ENCODE results near the gene RGS3.

GRCh38 chr9:113493203-113493520, 29.6 kb downstream of the RGS3 start:
- TF ChIP-seq CTCF (IDR thresholded peaks at IDR 0.05; ENCODE audit: insufficient read depth, low read depth, low read length): no peak
- TF ChIP-seq EZH2 (IDR thresholded peaks at IDR 0.05; ENCODE audit: insufficient read depth, low read length): no peak

Measured in astrocyte (in vitro differentiated cells and primary cell).